HCEC 1CT (cell line): Measurements from ENCODE around the gene RFK.
A peak's percentile ranks its signal among the peaks of the same experiment; 100 is the strongest.
"Not testable (repeated sequence)": the region's sequence is repeated elsewhere in the genome, so short reads cannot be mapped to it uniquely, and the experiment has no call there.

Experiments
- DNase-seq: peaks from one replicate; pipeline ENCODE4 v3.0.0-alpha.2; 2017

The RFK gene

GRCh38 chr9:76369583-76369982 is 24.6 kb downstream of the RFK start:
- DNase-seq: no peak

- DNase-seq: no peak
Observed at GRCh38 chr9:76366275-76366674, 28.0 kb downstream of the RFK start.

DNA sequence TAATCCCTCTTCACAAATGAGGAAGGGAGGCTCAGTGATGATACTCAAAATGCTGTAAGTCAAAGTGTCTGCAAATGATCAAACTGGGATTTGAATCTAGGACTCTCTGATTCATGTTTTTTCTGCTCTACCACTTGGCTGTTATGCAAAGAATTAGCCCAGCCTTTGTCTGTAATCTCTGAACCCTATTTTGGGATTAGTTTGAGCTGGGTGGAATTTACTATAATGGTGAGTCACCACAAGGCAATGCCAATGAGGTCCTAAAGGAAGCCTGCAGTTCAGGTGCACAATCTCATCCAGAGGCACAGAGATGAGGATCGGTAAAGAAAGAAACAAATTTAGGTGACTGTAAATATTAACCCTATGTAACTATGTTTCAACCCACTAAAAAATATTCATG is 29.2 kb downstream of the RFK start:
- peak; percentile 52 for DNase-seq

DNA sequence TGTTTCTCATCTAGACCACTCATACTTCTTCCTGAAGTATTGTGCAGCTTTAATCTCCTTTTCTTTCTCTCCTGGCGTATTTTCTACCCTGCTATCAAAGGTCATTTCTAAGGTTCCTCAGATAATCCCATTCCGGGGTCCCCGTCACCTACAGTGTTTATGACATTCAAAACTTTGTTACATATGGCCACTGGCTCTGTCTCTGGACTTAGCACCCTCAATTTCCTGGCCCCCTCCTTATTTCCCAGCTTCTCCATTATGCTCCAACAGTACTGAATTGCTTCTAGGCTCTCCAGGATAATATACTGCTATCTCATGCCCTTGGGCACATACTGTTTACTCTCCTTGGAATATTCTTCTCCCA is 31.2 kb downstream of the RFK start:
- DNase-seq: no peak

DNA sequence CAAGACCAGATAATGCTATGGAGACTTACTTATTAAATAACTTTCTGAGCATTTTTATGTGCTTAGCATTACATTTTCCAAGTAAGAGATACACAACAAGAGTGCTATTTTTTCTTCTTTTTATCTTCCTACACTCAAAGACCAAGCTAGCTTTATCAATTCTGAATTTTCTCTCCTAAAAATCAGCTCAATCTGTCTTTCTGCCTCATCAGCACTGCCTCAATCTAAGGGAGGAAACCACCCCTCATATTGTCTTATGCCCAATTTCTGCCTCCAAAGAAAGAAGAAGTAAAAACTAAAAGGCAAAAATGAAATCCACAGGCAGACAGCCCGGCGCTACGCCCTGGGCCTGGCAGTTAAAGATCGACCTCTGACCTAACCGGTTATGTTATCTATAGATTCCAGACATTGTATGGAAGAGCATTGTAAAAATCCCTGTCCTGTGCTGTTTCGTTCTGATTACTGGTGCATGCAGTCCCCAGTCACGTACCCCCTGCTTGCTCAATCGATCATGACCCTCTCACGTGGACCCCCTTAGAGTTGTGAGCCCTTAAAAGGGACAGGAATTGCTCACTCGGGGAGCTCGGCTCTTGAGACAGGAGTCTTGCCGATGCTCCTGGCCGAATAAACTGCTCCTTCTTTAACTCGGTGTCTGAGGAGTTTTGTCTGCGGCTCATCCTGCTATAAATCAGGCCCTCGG is 31.7 kb downstream of the RFK start:
- DNase-seq: not testable (repeated sequence)

DNA sequence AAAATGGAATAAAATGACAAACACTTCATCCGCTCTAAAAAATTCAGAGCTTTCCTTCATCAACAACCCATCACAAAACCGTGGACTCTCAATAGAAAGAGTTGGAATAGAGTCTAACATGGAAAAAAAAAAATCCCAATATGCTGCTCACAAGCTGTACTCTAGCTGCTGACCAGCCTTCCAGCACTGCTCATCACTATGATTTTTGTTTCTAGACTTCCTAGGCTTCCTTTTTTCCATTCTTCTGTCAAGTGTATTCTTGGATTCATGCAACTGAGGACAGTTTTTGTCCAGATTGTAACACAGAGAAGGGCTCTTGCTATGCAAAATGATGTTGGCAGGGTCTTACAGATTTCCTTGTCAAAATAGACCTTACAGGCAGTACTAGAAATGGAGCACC is 34.5 kb downstream of the RFK start:
- DNase-seq: no peak

- no peak for DNase-seq
Observed at GRCh38 chr9:76359365-76359764, 34.9 kb downstream of the RFK start.

DNA sequence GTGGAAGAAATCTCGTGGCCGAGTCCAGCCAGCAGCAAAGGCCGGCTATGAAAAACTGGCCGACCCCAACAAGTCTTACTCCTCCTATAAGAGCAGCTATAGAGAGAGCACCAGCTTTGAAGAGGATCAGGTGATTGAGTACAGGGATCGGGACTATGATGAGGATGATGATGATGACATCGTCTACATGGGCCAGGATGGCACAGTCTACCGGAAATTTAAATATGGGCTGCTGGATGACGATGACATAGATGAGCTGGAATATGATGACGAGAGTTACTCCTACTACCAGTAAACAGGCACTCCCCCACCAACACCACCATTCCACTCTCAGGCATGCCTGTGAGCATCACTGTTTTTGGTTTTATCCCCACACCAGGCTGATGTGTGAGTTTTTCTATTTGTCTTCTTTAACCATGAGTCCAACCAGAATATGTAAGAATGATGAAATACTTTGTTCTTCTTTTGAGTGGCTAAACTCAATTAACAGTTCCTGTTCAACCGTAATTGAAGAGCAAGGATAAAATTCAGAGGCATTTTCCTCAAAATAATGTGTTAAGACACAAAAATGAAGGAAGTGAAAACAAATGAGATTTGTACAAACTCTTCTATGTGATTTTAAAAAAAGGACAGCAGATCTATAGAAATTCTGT is 35.5 kb downstream of the RFK start:
- DNase-seq: no peak

DNA sequence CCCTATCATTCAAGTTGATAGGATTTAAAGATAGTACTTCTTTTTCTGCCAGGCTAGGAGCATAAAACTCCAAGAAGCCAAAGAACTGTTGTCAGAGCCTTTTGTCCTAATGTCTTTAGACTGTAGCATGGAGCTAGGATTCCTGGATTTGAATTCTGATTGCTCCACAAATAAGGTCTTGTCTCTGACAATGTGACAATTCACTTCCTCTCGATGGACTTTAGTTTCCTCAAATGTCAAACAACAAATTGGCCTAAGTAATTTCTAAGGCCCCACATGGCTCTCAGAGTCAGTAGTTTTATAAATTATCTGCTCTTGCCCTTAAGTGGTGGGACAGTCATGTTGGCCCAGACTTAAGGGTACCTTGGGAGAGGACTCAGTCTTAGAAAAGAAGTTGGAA is 36.7 kb downstream of the RFK start:
- no peak for DNase-seq

GRCh38 chr9:76355886-76356285 is 38.3 kb downstream of the RFK start:
- no peak for DNase-seq

- DNase-seq: no peak
Observed at GRCh38 chr9:76354221-76354620, 40.0 kb downstream of the RFK start.

DNA sequence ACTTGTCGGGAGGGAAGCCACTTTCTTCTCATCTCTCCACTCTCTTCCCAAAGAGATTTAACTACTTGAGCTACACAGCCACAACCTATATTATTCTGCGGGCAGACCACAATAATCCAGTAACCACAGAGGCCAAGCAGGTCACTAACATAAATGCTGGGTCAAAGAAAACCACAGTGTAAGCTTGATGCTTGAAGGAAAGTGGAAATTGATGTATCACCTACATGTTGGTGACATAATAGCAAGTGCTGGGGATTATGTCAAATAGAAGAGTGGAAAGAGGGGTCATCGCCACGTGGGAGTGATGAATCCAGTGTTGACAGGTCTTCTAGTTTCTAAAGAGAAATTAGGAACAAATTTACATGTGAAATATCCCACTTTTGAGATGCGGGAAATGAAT is 40.9 kb downstream of the RFK start:
- no peak for DNase-seq

- no peak for DNase-seq
Observed at GRCh38 chr9:76352026-76352620, 42.1 kb downstream of the RFK start.

- no peak for DNase-seq
Observed at GRCh38 chr9:76351006-76351405, 43.2 kb downstream of the RFK start.

GRCh38 chr9:76349865-76350264 is 44.4 kb downstream of the RFK start:
- no peak for DNase-seq

DNA sequence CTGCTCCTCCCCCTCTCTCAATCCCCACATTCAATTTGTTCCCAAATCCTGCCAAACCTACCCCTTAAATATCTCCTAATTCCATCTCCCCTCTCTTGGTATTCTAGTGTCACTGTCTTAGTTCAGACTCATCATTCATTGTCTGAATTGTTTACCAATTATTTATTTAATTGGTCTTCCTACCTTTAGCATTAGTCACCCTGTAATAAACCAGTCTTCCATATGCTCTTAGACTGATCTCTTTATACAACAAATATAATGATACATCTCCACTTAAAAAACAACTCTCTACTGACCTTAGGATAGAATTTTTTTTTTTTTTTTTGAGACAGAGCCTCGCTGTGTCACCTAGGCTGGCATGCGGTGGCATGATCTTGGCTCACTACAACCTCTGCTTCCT is 51.4 kb downstream of the RFK start:
- DNase-seq: no peak

DNA sequence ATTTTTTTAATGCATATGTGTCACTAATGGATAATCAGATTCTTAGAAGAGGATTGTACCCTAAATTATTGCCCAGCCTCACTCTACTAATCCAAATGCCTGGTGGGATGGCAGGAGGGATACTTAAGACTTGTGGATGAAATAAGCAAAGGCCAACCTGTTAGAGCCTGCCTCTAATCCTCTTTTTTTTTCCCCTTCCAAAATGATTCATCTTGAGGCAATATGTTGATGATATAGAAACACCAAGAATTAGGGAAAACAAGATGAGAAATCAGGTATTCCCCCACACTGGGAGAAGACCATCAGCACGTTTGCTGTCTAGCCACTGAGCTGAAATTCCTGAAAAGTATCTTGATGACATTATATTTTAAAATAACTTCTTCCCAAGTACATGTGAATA is 52.0 kb downstream of the RFK start:
- DNase-seq: no peak

DNA sequence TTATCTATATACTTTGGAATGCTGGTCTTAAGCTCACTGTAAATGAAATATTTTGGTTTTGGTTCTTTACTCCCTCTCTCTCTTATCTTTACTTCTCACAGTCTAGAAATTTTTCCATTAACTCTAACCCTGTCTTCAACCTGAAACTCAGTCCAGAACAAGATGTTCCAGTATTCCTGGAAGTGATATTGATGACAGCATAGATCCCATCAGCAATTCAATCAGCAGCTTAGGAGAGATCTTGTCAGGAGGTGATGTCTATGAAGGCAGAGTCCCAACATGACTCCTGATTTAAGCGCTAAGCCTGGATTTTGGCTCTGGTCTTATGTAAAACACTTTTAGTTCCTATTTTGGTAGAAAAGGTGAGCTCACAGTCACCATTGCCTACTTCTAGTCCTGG is 52.6 kb downstream of the RFK start:
- DNase-seq: no peak

GRCh38 chr9:76338418-76338817 is 55.8 kb downstream of the RFK start:
- DNase-seq: no peak

DNA sequence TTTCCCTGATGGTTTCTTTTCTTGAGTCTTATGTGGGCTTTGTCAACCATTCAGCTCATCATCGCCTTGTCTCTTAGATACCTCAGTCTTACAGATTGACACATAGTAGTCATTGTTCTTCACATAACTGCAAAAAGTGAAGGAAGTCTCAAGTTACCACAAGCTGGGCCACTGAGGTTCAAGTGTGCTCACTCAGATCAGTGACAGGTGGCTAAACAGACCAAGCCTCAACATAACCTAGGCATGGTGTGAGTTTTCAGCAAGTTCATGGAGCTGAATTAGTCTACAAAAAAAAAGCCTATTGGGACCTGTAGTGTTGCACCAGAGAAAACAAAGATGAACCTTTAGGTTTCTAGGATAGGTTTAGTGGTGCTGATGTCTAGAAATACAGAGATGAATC is 58.2 kb downstream of the RFK start:
- no peak for DNase-seq
